GM19023 (cell line): Measurements from ENCODE around the gene CTTNBP2NL.
"Not testable (repeated sequence)": the region's sequence is repeated elsewhere in the genome, so short reads cannot be mapped to it uniquely, and the experiment has no call there.

ENCODE experiments used
- ATAC-seq: cut with Tn5 transposase; IDR thresholded peaks from one replicate; pipeline ENCODE4 v1.9.1; 2021; ENCODE audit warnings: mild to moderate bottlenecking, moderate library complexity; ENCODE audit not compliant: unreplicated experiment

The CTTNBP2NL gene

DNA sequence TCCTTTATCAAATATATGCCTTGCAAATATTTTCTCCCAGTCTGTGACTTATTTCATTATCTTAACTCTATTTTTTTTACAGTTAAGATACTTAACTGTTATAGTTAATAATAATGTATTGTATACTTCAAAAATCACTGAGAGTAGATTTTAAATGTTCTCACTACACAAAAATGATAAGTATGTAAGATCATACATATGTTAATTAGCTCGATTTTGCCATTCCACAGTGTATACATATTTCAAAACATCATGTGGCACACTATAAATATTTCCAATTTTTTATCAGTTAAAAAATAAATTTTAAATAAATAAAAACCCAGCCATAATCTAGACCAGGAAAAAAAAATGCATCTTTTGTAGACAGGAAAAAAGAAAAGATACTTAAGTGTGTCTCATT is 27.2 kb downstream of the CTTNBP2NL start:
- ATAC-seq, result no peak

DNA sequence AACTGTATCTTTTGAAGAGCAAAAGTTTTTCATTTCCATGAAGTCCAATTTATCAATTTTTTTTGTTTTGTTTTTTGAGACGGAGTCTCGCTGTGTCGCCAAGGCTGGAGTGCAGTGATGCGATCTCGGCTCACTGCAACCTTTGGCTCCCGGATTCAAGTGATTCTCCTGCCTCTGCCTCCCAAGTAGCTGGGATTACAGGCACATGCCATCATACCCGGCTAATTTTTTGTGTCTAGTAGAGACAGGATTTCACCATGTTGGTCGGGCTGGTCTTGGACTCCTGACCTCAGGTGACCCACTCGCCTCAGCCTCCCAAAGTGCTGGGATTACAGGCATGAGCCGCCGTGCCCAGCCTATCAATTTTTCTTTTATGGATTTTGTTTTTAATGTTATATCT is 27.7 kb downstream of the CTTNBP2NL start:
- not testable (repeated sequence) for ATAC-seq

- no peak for ATAC-seq
These were observed 33.7 kb downstream of the CTTNBP2NL start for GRCh38 chr1:112429749-112430148.

DNA sequence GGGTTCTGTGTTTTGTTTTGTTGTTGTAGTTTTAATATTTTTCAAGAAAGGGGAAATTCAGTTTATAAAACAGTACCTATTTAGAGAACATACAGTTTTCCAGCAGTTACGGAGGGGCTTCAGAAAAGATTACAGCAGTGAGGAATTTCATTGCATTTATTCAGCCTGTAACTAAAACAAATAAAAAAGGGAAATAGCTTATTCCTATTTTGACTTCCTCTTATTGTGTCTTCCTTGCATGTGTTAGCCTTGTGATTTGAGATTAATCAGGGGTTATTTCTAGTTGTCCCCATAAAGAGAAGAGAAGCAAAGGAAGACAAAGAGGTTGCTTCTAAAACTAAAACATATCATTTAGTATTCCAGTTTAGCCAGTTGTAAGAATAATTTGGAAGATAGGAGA is 35.0 kb downstream of the CTTNBP2NL start:
- no peak for ATAC-seq

- no peak for ATAC-seq
These were observed 39.4 kb downstream of the CTTNBP2NL start for GRCh38 chr1:112435448-112435847.

GRCh38 chr1:112436384-112437156 is 40.6 kb downstream of the CTTNBP2NL start:
- no peak for ATAC-seq

- not testable (repeated sequence) for ATAC-seq
These were observed 42.1 kb downstream of the CTTNBP2NL start for GRCh38 chr1:112438156-112438555.

DNA sequence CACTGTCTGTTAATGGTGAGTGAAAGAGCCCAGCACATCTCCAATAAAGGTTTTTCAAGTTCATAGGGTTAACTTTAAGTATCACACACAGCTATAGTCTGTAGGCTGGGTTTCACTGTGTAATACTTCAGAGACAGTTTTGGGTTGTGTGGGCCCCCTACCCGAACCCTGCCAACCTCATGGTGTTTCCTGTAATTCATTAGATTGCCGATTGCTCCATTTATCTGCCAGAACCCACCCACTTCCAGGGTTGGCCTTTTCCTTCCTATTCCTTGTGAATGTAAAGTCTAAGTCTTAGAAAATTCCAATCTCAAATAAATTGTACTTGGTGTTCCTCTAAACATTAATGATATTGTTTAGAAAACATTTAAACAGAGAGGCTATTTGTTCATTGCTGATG is 43.6 kb downstream of the CTTNBP2NL start:
- no peak for ATAC-seq

GRCh38 chr1:112440574-112440973 is 44.6 kb downstream of the CTTNBP2NL start:
- ATAC-seq, result no peak

- no peak for ATAC-seq
These were observed 48.3 kb downstream of the CTTNBP2NL start for GRCh38 chr1:112444269-112444668.

- ATAC-seq, result no peak
These were observed 49.6 kb downstream of the CTTNBP2NL start for GRCh38 chr1:112445596-112445995.

- ATAC-seq, result no peak
These were observed 50.4 kb downstream of the CTTNBP2NL start for GRCh38 chr1:112446411-112446810.

DNA sequence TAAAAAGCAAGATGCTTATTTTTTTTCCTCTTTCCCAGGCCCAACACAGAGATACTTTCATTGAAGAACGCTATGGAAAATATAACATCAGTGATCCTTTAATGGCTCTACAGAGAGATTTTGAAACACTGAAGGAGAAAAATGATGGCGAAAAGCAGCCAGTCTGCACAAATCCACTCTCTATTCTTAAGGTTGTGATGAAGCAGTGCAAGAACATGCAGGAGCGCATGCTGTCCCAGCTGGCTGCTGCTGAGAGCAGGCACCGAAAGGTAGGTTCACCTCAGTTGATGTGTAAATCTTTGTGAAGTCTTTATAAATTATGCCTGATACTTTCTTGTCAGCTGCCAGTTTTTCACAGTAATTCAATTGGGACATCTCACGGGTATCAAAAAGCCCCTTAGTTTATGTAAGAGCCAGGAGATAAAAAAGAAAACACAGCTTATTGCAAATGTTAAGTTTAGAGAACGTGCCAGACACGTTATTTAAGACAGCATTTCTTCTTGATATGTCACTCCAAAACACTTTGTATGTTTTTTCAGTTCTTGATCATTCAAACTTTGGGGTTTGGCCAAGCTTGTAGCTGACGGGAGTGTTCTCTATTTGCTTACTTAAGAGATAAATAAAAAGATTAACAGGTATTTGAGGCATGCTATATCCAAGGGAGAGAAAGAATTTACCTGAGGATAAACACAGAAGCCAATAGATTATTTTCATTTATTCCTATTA is 53.1 kb downstream of the CTTNBP2NL start:
- no peak for ATAC-seq

GRCh38 chr1:112449630-112449983 is 53.6 kb downstream of the CTTNBP2NL start:
- no peak for ATAC-seq

- ATAC-seq, result no peak
These were observed 54.8 kb downstream of the CTTNBP2NL start for GRCh38 chr1:112450773-112451172.

DNA sequence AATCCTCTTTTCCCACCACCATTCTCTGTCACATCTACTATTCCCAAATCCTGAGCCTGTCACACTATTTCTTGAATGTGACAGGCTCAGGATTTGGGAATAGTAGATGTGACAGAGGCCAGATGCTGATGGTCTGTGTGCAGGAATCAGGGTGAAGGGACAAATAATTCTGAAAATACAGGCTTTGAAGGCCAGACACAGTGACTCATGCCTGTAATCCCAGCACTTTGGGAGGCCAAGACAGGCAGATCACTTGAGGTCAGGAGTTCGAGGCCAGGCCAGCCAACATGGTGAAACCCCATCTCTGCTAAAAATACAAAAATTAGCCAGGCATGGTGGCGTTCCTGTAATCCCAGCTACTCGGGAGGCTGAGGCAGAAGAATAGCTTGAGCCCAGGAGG is 55.3 kb downstream of the CTTNBP2NL start:
- ATAC-seq, result not testable (repeated sequence)

DNA sequence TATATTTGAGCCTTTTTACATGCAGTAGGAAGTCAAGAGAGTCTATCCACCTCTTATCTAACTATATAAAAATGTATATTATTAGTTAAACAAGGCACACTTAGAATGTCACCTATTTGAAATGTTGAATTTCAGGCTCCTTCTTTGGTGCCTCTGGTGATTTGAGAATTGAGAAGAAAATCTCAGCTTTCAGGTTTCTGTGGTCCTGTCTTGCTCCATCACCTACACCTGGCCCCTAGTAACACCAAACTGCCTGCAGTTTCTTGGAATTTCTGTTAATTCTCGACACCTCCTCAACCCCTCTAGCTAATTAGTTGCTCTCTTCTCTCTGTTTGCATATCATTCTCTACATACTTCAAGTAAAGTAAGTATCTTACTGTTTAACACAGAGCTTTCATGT is 57.9 kb downstream of the CTTNBP2NL start:
- no peak for ATAC-seq

DNA sequence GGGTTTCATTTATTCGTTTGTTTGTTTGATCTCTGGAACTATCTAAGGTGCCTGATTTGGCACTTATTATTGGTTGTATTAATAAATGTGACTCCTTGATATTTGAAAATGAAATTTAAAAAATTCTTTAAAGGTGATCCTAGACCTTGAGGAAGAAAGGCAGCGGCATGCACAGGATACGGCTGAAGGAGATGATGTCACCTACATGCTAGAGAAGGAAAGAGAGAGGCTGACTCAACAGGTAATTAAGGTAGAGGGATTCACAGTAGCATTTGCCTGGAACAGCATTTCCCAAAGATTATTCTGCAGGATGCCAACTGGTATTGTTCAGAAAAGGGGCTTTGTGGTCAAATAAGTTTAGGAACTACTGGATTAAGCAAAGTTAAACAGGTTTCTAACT is 58.3 kb downstream of the CTTNBP2NL start:
- no peak for ATAC-seq

GRCh38 chr1:112457241-112457640 is 61.2 kb downstream of the CTTNBP2NL start:
- ATAC-seq, result no peak

DNA sequence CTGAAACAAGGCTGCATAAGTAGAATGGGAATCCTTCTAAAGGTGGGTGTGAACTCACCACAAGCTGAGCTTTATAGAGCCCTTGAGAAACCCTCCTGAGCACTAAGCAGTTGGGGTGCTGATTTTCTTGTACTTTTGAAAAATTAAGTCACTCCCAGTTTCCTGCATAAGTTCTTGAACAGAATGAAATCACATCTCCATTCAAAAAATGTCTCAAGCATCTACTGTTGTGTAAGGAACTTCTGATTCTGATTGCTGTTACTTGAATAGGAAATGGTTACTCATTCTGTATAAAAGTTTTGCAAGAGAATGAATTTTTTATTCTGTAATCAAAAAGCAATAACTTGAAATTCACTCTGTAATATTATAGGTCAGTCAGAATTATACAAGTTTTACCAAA is 61.9 kb downstream of the CTTNBP2NL start:
- ATAC-seq, result no peak

DNA sequence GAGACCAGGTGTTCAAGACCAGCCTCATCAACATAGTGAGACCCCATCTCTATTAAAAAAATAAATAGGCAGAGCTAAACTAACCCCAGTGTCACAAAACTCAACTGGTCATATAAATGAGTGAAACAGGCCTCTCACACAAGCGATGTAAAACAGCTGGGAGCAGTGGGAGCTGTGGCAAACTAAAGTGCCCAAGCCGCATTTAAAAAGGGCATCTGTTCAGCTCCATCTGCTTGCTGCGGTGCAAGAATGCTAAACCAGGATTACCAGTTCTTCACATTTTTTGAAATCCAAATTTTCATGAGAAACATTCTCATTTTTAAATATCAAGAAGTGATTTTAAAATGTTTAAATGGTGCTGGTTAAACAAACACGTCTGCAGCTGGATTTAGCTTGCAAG is 62.7 kb downstream of the CTTNBP2NL start:
- ATAC-seq, result no peak

DNA sequence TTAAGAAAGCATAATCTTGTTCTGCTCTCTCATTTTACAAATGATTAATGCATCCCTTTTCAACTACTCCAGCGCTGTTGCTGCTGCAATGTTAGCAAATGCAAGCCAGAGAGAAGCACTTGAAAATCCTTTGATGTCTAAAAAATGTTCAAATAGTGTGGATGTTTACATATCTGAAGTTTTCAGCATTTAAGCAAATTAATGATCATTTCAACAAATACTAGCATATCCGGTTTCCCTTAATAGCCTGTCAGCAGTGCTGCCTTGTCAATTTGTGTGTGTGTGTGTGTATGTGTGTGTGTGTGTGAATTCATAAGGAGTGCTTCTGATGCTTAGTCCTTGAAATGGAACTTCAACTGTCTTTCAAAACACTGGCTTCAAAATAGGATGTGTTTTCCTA is 64.6 kb downstream of the CTTNBP2NL start:
- ATAC-seq, result no peak
